OCI-LY7 (cell line): ENCODE data around the gene C10orf53.

Experiments used
- EZH2phosphoT487 ChIP-seq: fragments of 200-600 bp; sonication (generic); IDR thresholded peaks from 2 replicates; pipeline ENCODE4 v1.6.1; 2018; ENCODE audit warnings: low read depth, borderline replicate concordance, mild to moderate bottlenecking, mixed run types, antibody characterized with exemption, low read length, moderate library complexity, mixed read lengths
- TF ChIP-seq, protein P1 (sequence below): fragments of 200-600 bp; sonication (generic); conservative IDR thresholded peaks from 2 replicates; pipeline ENCODE4 v1.5.1; 2014; ENCODE audit warnings: mild to moderate bottlenecking, antibody characterized with exemption, low read length, moderate library complexity, mixed read lengths

DNA sequence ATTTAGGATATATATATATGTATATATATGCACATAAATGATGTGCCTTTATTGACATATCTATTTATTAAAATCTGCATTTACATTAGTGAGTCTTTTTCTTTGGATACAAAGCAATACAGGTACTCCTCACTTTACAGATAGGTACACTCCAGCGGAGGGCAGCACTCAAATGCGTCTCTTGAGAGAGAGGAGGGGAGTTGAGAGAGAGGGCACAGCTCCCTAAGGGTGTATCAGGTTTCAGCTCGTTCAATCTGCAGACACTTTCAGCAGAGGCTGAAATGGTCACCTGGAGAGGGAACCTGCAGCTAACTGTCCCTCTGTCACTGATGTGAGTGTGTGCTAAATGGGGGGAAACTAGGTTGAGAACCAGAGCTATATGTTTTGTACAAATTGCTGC is 21.5 kb downstream of the C10orf53 start:
- no peak for TF ChIP-seq EZH2phosphoT487
- TF ChIP-seq, protein P1, sequence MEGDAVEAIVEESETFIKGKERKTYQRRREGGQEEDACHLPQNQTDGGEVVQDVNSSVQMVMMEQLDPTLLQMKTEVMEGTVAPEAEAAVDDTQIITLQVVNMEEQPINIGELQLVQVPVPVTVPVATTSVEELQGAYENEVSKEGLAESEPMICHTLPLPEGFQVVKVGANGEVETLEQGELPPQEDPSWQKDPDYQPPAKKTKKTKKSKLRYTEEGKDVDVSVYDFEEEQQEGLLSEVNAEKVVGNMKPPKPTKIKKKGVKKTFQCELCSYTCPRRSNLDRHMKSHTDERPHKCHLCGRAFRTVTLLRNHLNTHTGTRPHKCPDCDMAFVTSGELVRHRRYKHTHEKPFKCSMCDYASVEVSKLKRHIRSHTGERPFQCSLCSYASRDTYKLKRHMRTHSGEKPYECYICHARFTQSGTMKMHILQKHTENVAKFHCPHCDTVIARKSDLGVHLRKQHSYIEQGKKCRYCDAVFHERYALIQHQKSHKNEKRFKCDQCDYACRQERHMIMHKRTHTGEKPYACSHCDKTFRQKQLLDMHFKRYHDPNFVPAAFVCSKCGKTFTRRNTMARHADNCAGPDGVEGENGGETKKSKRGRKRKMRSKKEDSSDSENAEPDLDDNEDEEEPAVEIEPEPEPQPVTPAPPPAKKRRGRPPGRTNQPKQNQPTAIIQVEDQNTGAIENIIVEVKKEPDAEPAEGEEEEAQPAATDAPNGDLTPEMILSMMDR = 0 out of 2 replicates have a peak, but pooled peaks have one; percentile 11
